NCI-H526 treated with DMSO at 0.1 percent for 48 hours (cell line): ENCODE results near the gene ZDHHC7.

Experiments
- DNase-seq: peaks from one replicate; lab custom pipeline; 2025; lab: John Stamatoyannopoulos, UW

ZDHHC7 gene

GRCh38 chr16:85018529-85019236 is 7.3 kb upstream of the ZDHHC7 start:
- no peak for DNase-seq

- no peak for DNase-seq
Observed at GRCh38 chr16:85017633-85018032, 6.3 kb upstream of the ZDHHC7 start.

- no peak for DNase-seq
Observed at GRCh38 chr16:85017151-85017550, 5.8 kb upstream of the ZDHHC7 start.

- no peak for DNase-seq
Observed at GRCh38 chr16:85015481-85016187, 4.3 kb upstream of the ZDHHC7 start.

- no peak for DNase-seq
Observed at GRCh38 chr16:85014311-85014710, 3.0 kb upstream of the ZDHHC7 start.

- no peak for DNase-seq
Observed at GRCh38 chr16:85011846-85012284, 530 bp upstream of the ZDHHC7 start.

- DNase-seq = no peak
Observed at GRCh38 chr16:85010446-85010930, 847 bp downstream of the ZDHHC7 start.

- DNase-seq = no peak
Observed at GRCh38 chr16:85008271-85008670, 3.1 kb downstream of the ZDHHC7 start.

GRCh38 chr16:85007496-85008214 is 3.7 kb downstream of the ZDHHC7 start:
- no peak for DNase-seq

- DNase-seq = no peak
Observed at GRCh38 chr16:85006639-85007038, 4.7 kb downstream of the ZDHHC7 start.

GRCh38 chr16:85005285-85006069 is 5.9 kb downstream of the ZDHHC7 start:
- DNase-seq = no peak

- DNase-seq = no peak
Observed at GRCh38 chr16:85004587-85005205, 6.6 kb downstream of the ZDHHC7 start.

- DNase-seq = no peak
Observed at GRCh38 chr16:85003725-85004586, 7.4 kb downstream of the ZDHHC7 start.

- DNase-seq = no peak
Observed at GRCh38 chr16:85003076-85003475, 8.3 kb downstream of the ZDHHC7 start.

GRCh38 chr16:85002608-85003007 is 8.7 kb downstream of the ZDHHC7 start:
- DNase-seq = no peak

GRCh38 chr16:85002099-85002541 is 9.2 kb downstream of the ZDHHC7 start:
- no peak for DNase-seq

- DNase-seq = no peak
Observed at GRCh38 chr16:84999857-85000480, 11.4 kb downstream of the ZDHHC7 start.

GRCh38 chr16:84999200-84999599 is 12.1 kb downstream of the ZDHHC7 start:
- no peak for DNase-seq

- DNase-seq = no peak
Observed at GRCh38 chr16:84996365-84996764, 15.0 kb downstream of the ZDHHC7 start.

GRCh38 chr16:84995663-84996062 is 15.7 kb downstream of the ZDHHC7 start:
- DNase-seq = no peak
